HepG2 (cell line): ENCODE data around the gene TAF1B. TPM values are rescaled to one million over a fixed set of nuclear protein-coding genes. Genes with fewer than 3 reads are reported as not detected.

Experiments used
- AKAP8 ChIP-seq: sonication (generic); formaldehyde crosslinking; IDR thresholded peaks from 2 replicates; pipeline ENCODE4 v1.5.1; 2020; ENCODE audit warnings: mild to moderate bottlenecking, missing genetic modification reagents
- ATM ChIP-seq: fragments of 450-650 bp; IDR thresholded peaks from 2 replicates; pipeline ENCODE4 v1.7.1; 2017; ENCODE audit warnings: mild to moderate bottlenecking, borderline replicate concordance
- GLI4 ChIP-seq: sonication (generic); formaldehyde crosslinking; IDR thresholded peaks from 2 replicates; pipeline ENCODE4 v1.5.1; 2020; ENCODE audit warnings: missing genetic modification reagents, mild to moderate bottlenecking, moderate library complexity, borderline replicate concordance
- MEF2D ChIP-seq: sonication (generic); formaldehyde crosslinking; IDR thresholded peaks from 2 replicates; pipeline ENCODE4 v1.5.1; 2020; ENCODE audit warnings: mild to moderate bottlenecking, missing genetic modification reagents
- MTA1 ChIP-seq: sonication (generic); formaldehyde crosslinking; IDR thresholded peaks from 2 replicates; pipeline ENCODE4 v1.4.0; 2020; ENCODE audit warnings: missing genetic modification reagents, mild to moderate bottlenecking, borderline replicate concordance
- PPARG ChIP-seq: conservative IDR thresholded peaks from 2 replicates; pipeline ENCODE4 v1.6.1; 2016; ENCODE audit warnings: missing biosample characterization, missing genetic modification reagents
- RBAK ChIP-seq: sonication (generic); formaldehyde crosslinking; IDR thresholded peaks from 2 replicates; pipeline ENCODE4 v1.5.1; 2020; ENCODE audit warnings: mild to moderate bottlenecking, missing genetic modification reagents
- SMAD1 ChIP-seq: sonication (generic); formaldehyde crosslinking; IDR thresholded peaks from 2 replicates; pipeline ENCODE4 v1.4.0; 2020; ENCODE audit warnings: missing genetic modification reagents, low read depth, mild to moderate bottlenecking, borderline replicate concordance
- SOX13 ChIP-seq, 3 experiments: fragments of 450-650 bp in 1 of 3; sonication (generic) in 1 of 3; formaldehyde crosslinking in 1 of 3; IDR thresholded peaks in 2 of 3; conservative IDR thresholded peaks in 1 of 3; 2 replicates each; pipeline versions ENCODE4 v1.5.0 to v1.6.1; 2016 to 2020; ENCODE audit warnings: antibody characterized with exemption in 1 of 3, mild to moderate bottlenecking in 1 of 3, missing compliant biosample characterization in 1 of 3, missing genetic modification reagents in 1 of 3, moderate library complexity in 1 of 3
- TOE1 ChIP-seq: sonication (generic); formaldehyde crosslinking; IDR thresholded peaks from 2 replicates; pipeline ENCODE4 v1.4.0; 2020; ENCODE audit warnings: mild to moderate bottlenecking, missing genetic modification reagents
- U2AF2 ChIP-seq: fragments of 200-400 bp; formaldehyde crosslinking; IDR thresholded peaks from 2 replicates; pipeline ENCODE4 v1.6.1; 2017; ENCODE audit warnings: low read depth, mild to moderate bottlenecking, low read length
- ZBTB14 ChIP-seq: sonication (generic); formaldehyde crosslinking; IDR thresholded peaks from 2 replicates; pipeline ENCODE4 v1.4.0; 2020; ENCODE audit warnings: missing genetic modification reagents
- ZFY ChIP-seq: sonication (generic); formaldehyde crosslinking; IDR thresholded peaks from 2 replicates; pipeline ENCODE4 v1.4.0; 2020; ENCODE audit warnings: missing genetic modification reagents
- ZNF18 ChIP-seq: sonication (generic); formaldehyde crosslinking; IDR thresholded peaks from 2 replicates; pipeline ENCODE4 v1.8.0; 2022; ENCODE audit warnings: mild to moderate bottlenecking, missing genetic modification reagents; ENCODE audit not compliant: insufficient replicate concordance
- ZNF224 ChIP-seq: sonication (generic); formaldehyde crosslinking; IDR thresholded peaks from 2 replicates; pipeline ENCODE4 v1.5.0; 2020; ENCODE audit warnings: mild to moderate bottlenecking, missing genetic modification reagents
- ZNF329 ChIP-seq: sonication (generic); formaldehyde crosslinking; IDR thresholded peaks from 2 replicates; pipeline ENCODE4 v1.9.0; 2021; ENCODE audit warnings: low read depth, mild to moderate bottlenecking, missing genetic modification reagents
- ZNF574 ChIP-seq: sonication (generic); formaldehyde crosslinking; IDR thresholded peaks from 2 replicates; pipeline ENCODE4 v1.4.0; 2020; ENCODE audit warnings: missing genetic modification reagents
- ZNF589 ChIP-seq: sonication (generic); formaldehyde crosslinking; conservative IDR thresholded peaks from 2 replicates; pipeline ENCODE4 v1.8.0; 2022; ENCODE audit warnings: mild to moderate bottlenecking, moderate library complexity, missing genetic modification reagents
- ZNF619 ChIP-seq: sonication (generic); formaldehyde crosslinking; IDR thresholded peaks from 2 replicates; pipeline ENCODE4 v1.4.0; 2020; ENCODE audit warnings: mild to moderate bottlenecking, missing genetic modification reagents
- ZNF761 ChIP-seq: sonication (generic); formaldehyde crosslinking; conservative IDR thresholded peaks from 2 replicates; pipeline ENCODE4 v1.4.0; 2020; ENCODE audit warnings: mild to moderate bottlenecking, missing genetic modification reagents
- ZNF773 ChIP-seq: sonication (generic); formaldehyde crosslinking; IDR thresholded peaks from 2 replicates; pipeline ENCODE4 v1.4.0; 2020; ENCODE audit warnings: missing genetic modification reagents, borderline replicate concordance
- ZNF776 ChIP-seq: sonication (generic); formaldehyde crosslinking; IDR thresholded peaks from 2 replicates; pipeline ENCODE4 v1.4.0; 2020; ENCODE audit warnings: mild to moderate bottlenecking, missing genetic modification reagents
- polyA plus RNA-seq, 8 experiments: library from polyadenylated mRNA; depleted of rRNA in 3 of 8; stranded (reverse) in 7 of 8; unstranded in 1 of 8; fragments of >200 nt; fragmentation: Illumina TruSeq in 4 of 8; extraction: Trizol in 4 of 8; gene quantifications; 2 replicates each; pipeline versions ENCODE4 v1.2.1 to v1.2.3, GENCODE V29; 2011 to 2016; ENCODE audit warnings: low read depth in 4 of 8, missing spikeins in 1 of 8, mixed read lengths in 1 of 8; ENCODE audit not compliant: insufficient read depth in 1 of 8
- total RNA-seq, 5 experiments: library from RNA; depleted of rRNA; stranded (reverse); fragments of >200 nt; fragmentation: Illumina TruSeq; extraction: Trizol; gene quantifications; 2 replicates each; pipeline ENCODE4 v1.2.3, GENCODE V29; 2016; ENCODE audit warnings: low read depth in 1 of 5

Gene TAF1B
- total and polyA plus RNA-seq, 2 of the 13 experiments (the other 11 are each of a cell fraction or from before 2014, with no cell fraction given): 13.3 to 27.7 TPM

GRCh38 chr2:9950521-9951271 is 107.4 kb downstream of the TAF1B start (continued):
- peak; percentile 31 for TF ChIP-seq ZNF18
- no peak for TF ChIP-seq SOX13 (IDR thresholded peaks at IDR 0.05)
- no peak for TF ChIP-seq SOX13 (CRISPR knock-in tag; conservative IDR thresholded peaks at IDR 0.05 in 1 of 2, IDR thresholded peaks at IDR 0.05 in 1 of 2)
- 0 out of 2 replicates have a peak, but pooled peaks have one; percentile 15 for TF ChIP-seq ZNF761
- TF ChIP-seq ZFY (CRISPR knock-in tag): peak; percentile 59
- peak; percentile 35; the same call in 1 of the 2 replicates for TF ChIP-seq ZNF574 (CRISPR knock-in tag)
- no peak for TF ChIP-seq PPARG (CRISPR knock-in tag)
- TF ChIP-seq ZNF619 (CRISPR knock-in tag): no peak
- TF ChIP-seq ATM: no peak
- TF ChIP-seq MEF2D: 0 out of 2 replicates have a peak, but pooled peaks have one; percentile 26
- no peak for TF ChIP-seq AKAP8 (CRISPR knock-in tag)
- no peak for TF ChIP-seq ZNF589 (CRISPR knock-in tag)
- TF ChIP-seq ZNF773 (CRISPR knock-in tag): 0 out of 2 replicates have a peak, but pooled peaks have one; percentile 50
- TF ChIP-seq ZNF776 (CRISPR knock-in tag): peak; percentile 79; the same call in 1 of the 2 replicates
- 0 out of 2 replicates have a peak, but pooled peaks have one; percentile 55 for TF ChIP-seq MTA1
- no peak for TF ChIP-seq ZNF224
- no peak for TF ChIP-seq TOE1
- TF ChIP-seq ZBTB14 (CRISPR knock-in tag): peak; percentile 70
- TF ChIP-seq ZNF329 (CRISPR knock-in tag): 0 out of 2 replicates have a peak, but pooled peaks have one; percentile 27
- TF ChIP-seq SMAD1 (CRISPR knock-in tag): no peak
- no peak for TF ChIP-seq RBAK (CRISPR knock-in tag)
- TF ChIP-seq GLI4 (CRISPR knock-in tag): 0 out of 2 replicates have a peak, but pooled peaks have one; percentile 22
- no peak for TF ChIP-seq U2AF2
